IPS-18c (cell line): ENCODE data around the gene TMEM114.

ENCODE experiments used
- H3K4me3 ChIP-seq: 2 replicates; pipeline ENCODE4 v1.7.0; 2013; ENCODE audit warnings: low read depth, mild to moderate bottlenecking, low read length, moderate library complexity; ENCODE audit not compliant: insufficient read depth
- H3K9me3 ChIP-seq: one replicate; pipeline ENCODE4 v1.6.1; 2013; ENCODE audit warnings: mild to moderate bottlenecking, low read length, moderate library complexity; ENCODE audit not compliant: control insufficient read depth, insufficient read depth

TMEM114 gene

GRCh38 chr16:8619671-8620370 lies 29.5 kb upstream of the TMEM114 start:
- Histone ChIP-seq H3K9me3 (no peaks in the 10 kb centered on the region), H3K4me3 (no peak overlapping the region)

DNA sequence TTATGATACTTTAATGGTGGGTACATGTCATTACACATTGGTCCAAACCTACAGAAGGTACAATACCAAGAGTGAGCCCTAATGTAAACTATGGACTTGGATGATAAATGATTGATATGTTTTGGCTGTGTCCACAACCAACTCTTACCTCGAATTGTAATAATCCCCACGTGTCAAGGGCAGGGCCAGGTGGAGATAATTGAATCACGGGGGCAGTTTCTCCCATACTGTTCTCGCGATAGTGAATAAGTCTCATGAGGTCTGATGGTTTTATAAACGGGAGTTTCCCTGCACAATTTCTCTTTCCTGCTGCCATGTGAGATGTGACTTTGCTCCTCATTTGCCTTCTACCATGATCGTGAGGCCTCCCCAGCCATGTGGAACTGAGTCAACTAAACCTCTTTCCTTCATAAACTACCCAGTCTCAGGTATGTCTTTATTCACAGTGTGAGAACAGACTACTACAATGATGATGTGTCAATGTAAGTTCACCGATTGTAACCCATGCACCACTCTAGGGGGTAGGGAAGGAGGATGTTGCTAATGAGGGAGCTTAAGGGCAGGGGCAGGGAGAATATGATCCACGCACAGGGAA lies 24.2 kb upstream of the TMEM114 start:
- H3K4me3 ChIP-seq = no peak overlapping the region

GRCh38 chr16:8611886-8612600 lies 21.7 kb upstream of the TMEM114 start:
- H3K4me3 ChIP-seq = no peak overlapping the region
- no peaks in the 10 kb centered on the region for H3K9me3 ChIP-seq

More for the DNA sequence above, 24.2 kb upstream of the TMEM114 start:
- H3K9me3 ChIP-seq = no peaks in the 10 kb centered on the region

GRCh38 chr16:8611122-8611521 lies 20.8 kb upstream of the TMEM114 start:
- H3K4me3 ChIP-seq = no peak overlapping the region
- H3K9me3 ChIP-seq = no peaks in the 10 kb centered on the region

DNA sequence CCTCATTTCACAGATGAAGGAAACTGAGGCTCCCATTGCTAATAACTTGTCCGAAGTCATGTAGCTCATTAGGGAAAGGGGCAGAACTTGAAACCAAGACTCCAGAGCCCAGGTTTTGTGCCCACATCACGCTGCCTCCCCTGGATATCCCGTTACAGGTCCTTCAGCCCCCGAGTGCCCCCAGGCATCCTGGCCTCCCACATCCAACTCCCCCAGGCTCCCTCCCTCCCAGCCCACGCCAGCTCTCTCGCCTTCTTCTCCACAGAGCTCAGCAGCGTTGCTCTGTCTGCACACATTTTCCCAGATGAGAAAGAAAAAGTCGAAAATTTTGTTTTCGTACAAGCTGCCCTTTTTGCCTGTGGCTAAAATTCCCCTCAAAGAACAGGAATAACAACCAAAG lies 16.9 kb upstream of the TMEM114 start:
- Histone ChIP-seq H3K9me3 (no peaks in the 10 kb centered on the region), H3K4me3 (no peak overlapping the region)

GRCh38 chr16:8605554-8605953 lies 15.2 kb upstream of the TMEM114 start:
- H3K4me3 ChIP-seq = no peak overlapping the region
- H3K9me3 ChIP-seq = no peaks in the 10 kb centered on the region

GRCh38 chr16:8600144-8600775 lies 9.9 kb upstream of the TMEM114 start:
- Histone ChIP-seq H3K4me3 (no peak overlapping the region), H3K9me3 (no peaks in the 10 kb centered on the region)

- Histone ChIP-seq H3K9me3 (no peaks in the 10 kb centered on the region), H3K4me3 (no peak overlapping the region)
These were observed 6.3 kb upstream of the TMEM114 start for GRCh38 chr16:8596581-8596980.

- Histone ChIP-seq H3K9me3 (no peaks in the 10 kb centered on the region), H3K4me3 (no peak overlapping the region)
These were observed 5.5 kb upstream of the TMEM114 start for GRCh38 chr16:8595783-8596182.

- Histone ChIP-seq H3K4me3 (no peak overlapping the region), H3K9me3 (no peaks in the 10 kb centered on the region)
These were observed 3.9 kb upstream of the TMEM114 start for GRCh38 chr16:8594149-8594666.

DNA sequence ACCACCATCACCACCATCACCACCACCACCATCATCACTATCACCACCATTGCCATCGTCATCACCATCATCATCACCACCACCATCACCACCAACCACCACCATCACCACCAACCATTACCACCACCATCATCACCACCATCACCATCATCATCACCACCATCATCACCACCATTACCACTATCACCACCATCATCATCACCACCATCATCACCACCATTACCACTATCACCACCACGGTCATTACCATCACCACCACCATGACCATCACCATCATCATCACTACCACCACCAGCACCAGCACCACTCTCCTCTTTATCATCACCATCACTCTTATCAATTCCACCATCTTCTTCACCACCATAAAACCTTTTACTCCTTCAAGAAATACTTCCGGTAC lies 1.1 kb upstream of the TMEM114 start:
- H3K4me3 ChIP-seq = no peak overlapping the region

GRCh38 chr16:8590811-8591210 lies 500 bp upstream of the TMEM114 start:
- H3K9me3 ChIP-seq = no peaks in the 10 kb centered on the region
- H3K4me3 ChIP-seq = no peak overlapping the region

More for the DNA sequence above, 1.1 kb upstream of the TMEM114 start:
- no peaks in the 10 kb centered on the region for H3K9me3 ChIP-seq

DNA sequence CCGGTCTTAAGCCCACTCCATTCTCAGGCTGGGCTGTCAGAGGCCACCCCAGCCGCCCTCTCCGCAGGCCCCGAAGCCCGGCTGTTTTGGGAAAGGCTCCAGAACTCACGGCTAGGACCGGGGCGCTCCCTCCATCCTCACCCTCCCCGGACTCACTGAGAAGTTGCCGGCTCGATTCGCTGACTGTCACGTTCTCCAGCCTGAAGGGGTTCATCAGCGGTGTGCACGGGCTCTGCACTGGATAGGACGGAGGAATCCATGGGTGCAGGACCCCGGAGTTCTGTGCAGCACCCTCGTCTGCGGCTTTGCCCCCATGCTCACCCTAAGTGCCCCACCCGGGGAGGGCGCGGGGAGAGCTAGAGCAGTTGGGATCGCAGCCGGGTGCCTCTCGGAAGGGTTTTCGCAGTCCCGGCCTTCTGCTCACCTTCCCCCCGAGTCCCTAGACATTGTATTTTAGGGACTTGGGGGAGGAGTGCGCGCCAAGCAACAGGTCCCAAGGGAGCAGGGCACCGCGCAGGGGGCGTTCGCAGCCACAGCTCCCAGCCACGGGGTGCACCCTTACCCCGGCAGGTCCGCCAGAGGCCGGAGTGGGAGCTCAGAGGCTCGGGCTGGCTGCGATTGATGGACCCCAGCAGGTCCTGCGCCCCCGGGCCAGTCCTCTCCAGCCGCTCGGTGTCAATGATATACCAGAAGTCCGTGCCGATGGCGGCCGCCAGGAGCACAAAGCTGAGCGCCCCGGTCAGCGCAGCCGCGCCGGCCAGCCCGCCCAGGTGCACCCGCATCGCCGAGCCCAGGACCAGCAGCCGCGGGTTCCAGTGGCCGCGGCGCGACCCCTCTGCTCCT lies 1.0 kb downstream of the TMEM114 start:
- peak overlapping the region; percentile 63 for H3K4me3 ChIP-seq
- no peaks in the 10 kb centered on the region for H3K9me3 ChIP-seq

DNA sequence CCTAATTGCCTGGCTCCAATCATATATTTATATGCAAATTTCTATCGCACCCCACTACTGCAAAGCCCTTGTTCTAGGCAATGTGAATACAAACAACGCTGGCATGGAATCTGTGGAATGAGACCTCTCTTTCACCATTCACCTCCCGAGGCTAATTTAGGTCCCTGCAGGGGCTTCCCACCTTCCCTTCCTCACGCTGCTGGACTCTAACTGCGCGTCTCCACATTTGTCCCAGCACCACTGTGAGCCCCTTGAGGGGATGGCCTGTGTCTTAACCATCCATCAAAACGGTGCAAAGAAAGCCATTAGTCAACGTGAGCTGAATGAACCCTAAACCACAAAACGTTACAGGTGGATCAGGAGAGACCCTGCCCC lies 1.6 kb downstream of the TMEM114 start:
- peak overlapping the region; percentile 63; the same call in 1 of the 2 replicates for H3K4me3 ChIP-seq
- no peaks in the 10 kb centered on the region for H3K9me3 ChIP-seq

DNA sequence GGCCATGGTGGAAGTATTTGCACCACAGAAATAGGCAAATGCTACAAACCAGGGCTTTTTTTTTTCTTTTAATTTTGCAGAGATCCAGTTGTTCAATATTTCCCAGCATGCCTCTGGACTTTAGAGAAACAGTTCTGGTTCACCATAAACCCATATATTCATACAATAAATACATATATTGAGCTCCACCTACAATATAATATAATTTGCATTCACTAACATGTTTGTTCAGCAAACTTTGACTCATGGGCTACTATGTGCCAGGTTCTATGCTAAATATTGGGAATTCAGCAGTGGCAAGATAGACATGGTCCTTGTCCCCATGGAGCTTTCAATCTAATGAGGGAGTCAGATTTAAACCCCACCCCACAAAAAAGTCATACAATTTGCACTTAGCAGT lies 3.2 kb downstream of the TMEM114 start:
- H3K9me3 ChIP-seq = no peaks in the 10 kb centered on the region
- no peak overlapping the region for H3K4me3 ChIP-seq

GRCh38 chr16:8585857-8586256 lies 4.5 kb downstream of the TMEM114 start:
- Histone ChIP-seq H3K4me3 (no peak overlapping the region), H3K9me3 (no peaks in the 10 kb centered on the region)

DNA sequence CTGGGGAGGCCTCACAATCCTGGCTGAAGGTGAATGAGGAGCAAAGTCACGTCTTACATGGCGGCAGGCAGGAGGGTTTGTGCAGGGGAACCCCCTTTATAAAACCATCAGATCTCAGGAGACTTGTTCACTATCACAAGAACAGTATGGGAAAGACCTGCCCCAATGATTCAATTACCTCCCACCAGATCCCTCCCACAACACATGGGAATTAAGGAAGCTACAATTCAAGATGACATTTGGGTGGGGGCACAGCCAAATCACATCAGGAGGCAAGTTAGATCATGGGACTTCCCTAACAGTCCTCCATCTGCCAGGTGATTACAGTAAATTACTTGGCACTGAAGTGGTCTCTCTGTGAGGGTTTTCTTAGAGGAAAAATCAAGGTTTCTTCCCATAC lies 5.3 kb downstream of the TMEM114 start:
- Histone ChIP-seq H3K9me3 (no peaks in the 10 kb centered on the region), H3K4me3 (no peak overlapping the region)
